DOHH2 (cell line): Measurements from ENCODE around the gene SNCG.

ENCODE experiments used
- H3F3A ChIP-seq: fragments of 200-600 bp; sonication (generic), shearing (Covaris generic); 2 replicates; pipeline ENCODE4 v1.6.0; 2016; ENCODE audit warnings: antibody characterized with exemption, mild to moderate bottlenecking; ENCODE audit not compliant: control insufficient read depth, insufficient read depth
- H3K27ac ChIP-seq: fragments of 200-600 bp; sonication (generic); 2 replicates; pipeline ENCODE4 v1.5.1; 2014; ENCODE audit warnings: low read depth, mild to moderate bottlenecking, low read length, moderate library complexity
- H3K27me3 ChIP-seq: fragments of 200-600 bp; sonication (generic); 2 replicates; pipeline ENCODE4 v1.6.1; 2014; ENCODE audit warnings: mild to moderate bottlenecking, low read length, mixed read lengths; ENCODE audit not compliant: control insufficient read depth
- H3K36me3 ChIP-seq: fragments of 200-600 bp; sonication (generic); 2 replicates; pipeline ENCODE4 v1.6.1; 2014; ENCODE audit warnings: mild to moderate bottlenecking, low read length, moderate library complexity, mixed read lengths; ENCODE audit not compliant: control insufficient read depth
- H3K4me1 ChIP-seq: fragments of 200-600 bp; sonication (generic); 2 replicates; pipeline ENCODE4 v1.6.1; 2014; ENCODE audit warnings: mild to moderate bottlenecking, low read length, mixed read lengths; ENCODE audit not compliant: control insufficient read depth
- H3K4me2 ChIP-seq: fragments of 200-600 bp; sonication (generic); 2 replicates; pipeline ENCODE4 v1.6.0; 2014; ENCODE audit warnings: mild to moderate bottlenecking, low read length, moderate library complexity
- H3K4me3 ChIP-seq: fragments of 200-600 bp; sonication (generic); 2 replicates; pipeline ENCODE4 v1.5.1; 2014; ENCODE audit warnings: mild to moderate bottlenecking, low read length, mixed read lengths
- H3K79me2 ChIP-seq: fragments of 200-600 bp; sonication (generic); 2 replicates; pipeline ENCODE4 v1.6.1; 2014; ENCODE audit warnings: mild to moderate bottlenecking, low read length, mixed read lengths; ENCODE audit not compliant: control insufficient read depth
- H3K9me2 ChIP-seq: fragments of 200-600 bp; sonication (generic); replicated peaks from 2 replicates; pipeline ENCODE4 v1.6.1; 2014; ENCODE audit warnings: mild to moderate bottlenecking, low read length, mixed read lengths; ENCODE audit not compliant: control insufficient read depth
- H3K9me3 ChIP-seq: fragments of 200-600 bp; sonication (generic); 2 replicates; pipeline ENCODE4 v1.6.1; 2014; ENCODE audit warnings: antibody characterized with exemption, low read length, mixed read lengths; ENCODE audit not compliant: control insufficient read depth, insufficient read depth
- H4K20me1 ChIP-seq: fragments of 200-600 bp; sonication (generic); 2 replicates; pipeline ENCODE4 v1.6.0; 2014; ENCODE audit warnings: low read depth, mild to moderate bottlenecking, antibody characterized with exemption, low read length, moderate library complexity; ENCODE audit not compliant: control insufficient read depth, insufficient read depth
- EZH2phosphoT487 ChIP-seq: fragments of 200-600 bp; sonication (generic); IDR thresholded peaks from 2 replicates; pipeline ENCODE4 v1.6.1; 2017; ENCODE audit warnings: borderline replicate concordance, mild to moderate bottlenecking, antibody characterized with exemption, low read length, moderate library complexity, mixed read lengths
- TF ChIP-seq, protein P1 (sequence below): fragments of 200-600 bp; sonication (generic); IDR thresholded peaks from one replicate; pipeline ENCODE4 v1.5.1; 2014; ENCODE audit warnings: antibody characterized with exemption, mild to moderate bottlenecking, low read depth, low read length; ENCODE audit not compliant: poor library complexity, severe bottlenecking

The SNCG gene

DNA sequence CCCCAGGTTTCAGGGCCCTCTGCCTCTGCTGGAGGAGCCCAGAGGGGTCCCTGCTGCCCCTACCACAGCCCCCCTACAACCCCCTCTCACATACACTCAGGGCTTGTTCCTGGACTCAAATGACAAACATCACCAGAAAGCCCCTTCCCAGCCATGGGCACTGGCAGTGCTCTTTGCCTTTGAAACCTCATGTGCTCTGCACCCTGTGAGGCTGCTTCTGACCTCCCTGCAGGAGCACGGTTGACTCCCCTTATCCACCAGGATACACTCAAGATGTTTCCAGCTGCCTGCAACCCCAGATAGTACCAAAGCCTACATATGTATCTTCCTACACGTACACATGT, 6.4 kb downstream of the SNCG start:
- H3F3A ChIP-seq: no peaks in the 10 kb centered on the region
- H3K4me2 ChIP-seq: no peak overlapping the region
- no peak overlapping the region for H3K27ac ChIP-seq
- peaks cover 3% of the 10 kb centered on the region; the same call in 1 of the 2 replicates for H3K4me1 ChIP-seq
- H3K4me3 ChIP-seq: no peak overlapping the region
- H3K27me3 ChIP-seq: no peaks in the 10 kb centered on the region
- H3K9me2 ChIP-seq: no peaks in the 10 kb centered on the region
- no peaks in the 10 kb centered on the region for H3K79me2 ChIP-seq
- no peaks in the 10 kb centered on the region for H4K20me1 ChIP-seq
- TF ChIP-seq, protein P1, sequence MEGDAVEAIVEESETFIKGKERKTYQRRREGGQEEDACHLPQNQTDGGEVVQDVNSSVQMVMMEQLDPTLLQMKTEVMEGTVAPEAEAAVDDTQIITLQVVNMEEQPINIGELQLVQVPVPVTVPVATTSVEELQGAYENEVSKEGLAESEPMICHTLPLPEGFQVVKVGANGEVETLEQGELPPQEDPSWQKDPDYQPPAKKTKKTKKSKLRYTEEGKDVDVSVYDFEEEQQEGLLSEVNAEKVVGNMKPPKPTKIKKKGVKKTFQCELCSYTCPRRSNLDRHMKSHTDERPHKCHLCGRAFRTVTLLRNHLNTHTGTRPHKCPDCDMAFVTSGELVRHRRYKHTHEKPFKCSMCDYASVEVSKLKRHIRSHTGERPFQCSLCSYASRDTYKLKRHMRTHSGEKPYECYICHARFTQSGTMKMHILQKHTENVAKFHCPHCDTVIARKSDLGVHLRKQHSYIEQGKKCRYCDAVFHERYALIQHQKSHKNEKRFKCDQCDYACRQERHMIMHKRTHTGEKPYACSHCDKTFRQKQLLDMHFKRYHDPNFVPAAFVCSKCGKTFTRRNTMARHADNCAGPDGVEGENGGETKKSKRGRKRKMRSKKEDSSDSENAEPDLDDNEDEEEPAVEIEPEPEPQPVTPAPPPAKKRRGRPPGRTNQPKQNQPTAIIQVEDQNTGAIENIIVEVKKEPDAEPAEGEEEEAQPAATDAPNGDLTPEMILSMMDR: no peak
- no peak for TF ChIP-seq EZH2phosphoT487
- H3K9me3 ChIP-seq: no peaks in the 10 kb centered on the region
- H3K36me3 ChIP-seq: no peaks in the 10 kb centered on the region

DNA sequence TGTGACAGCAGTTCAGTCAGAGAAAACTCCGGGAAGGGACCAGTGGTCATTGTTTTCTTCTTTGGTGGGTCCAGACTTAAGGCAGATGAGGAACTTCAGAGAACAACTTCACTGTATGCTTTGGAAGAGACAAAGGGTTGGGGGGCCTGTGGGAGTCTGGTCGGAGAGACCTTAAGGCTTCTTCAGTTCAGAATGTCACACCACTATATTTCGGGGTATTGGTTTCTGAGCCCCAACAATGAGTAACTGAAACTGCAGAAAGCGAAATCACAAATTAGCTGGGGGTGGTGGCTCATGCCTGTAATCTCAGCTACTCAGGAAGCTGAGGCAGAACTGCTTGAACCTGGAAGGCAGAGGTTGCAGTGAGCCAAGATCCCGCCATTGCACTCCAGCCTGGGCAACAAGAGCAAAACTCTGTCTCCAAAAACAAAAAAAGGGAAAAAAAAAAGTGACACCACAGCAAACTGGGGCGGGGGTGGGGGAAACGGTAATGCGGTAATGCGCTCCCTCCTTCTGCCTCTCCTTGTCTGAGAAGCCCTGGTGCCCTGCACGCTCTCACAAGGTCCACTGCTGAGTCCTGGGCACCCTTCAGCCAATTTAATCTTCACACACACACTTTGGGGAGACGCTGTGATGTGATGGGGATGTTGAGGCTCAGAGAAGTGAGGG, 7.7 kb downstream of the SNCG start:
- H3K4me2 ChIP-seq: no peak overlapping the region
- no peaks in the 10 kb centered on the region for H4K20me1 ChIP-seq
- no peaks in the 10 kb centered on the region for H3K79me2 ChIP-seq
- no peaks in the 10 kb centered on the region for H3F3A ChIP-seq
- no peaks in the 10 kb centered on the region for H3K9me3 ChIP-seq
- H3K4me3 ChIP-seq: no peak overlapping the region
- H3K9me2 ChIP-seq: no peaks in the 10 kb centered on the region
- H3K27me3 ChIP-seq: peaks cover 7% of the 10 kb centered on the region
- H3K27ac ChIP-seq: no peak overlapping the region
- H3K4me1 ChIP-seq: peaks cover 10% of the 10 kb centered on the region
- H3K36me3 ChIP-seq: no peaks in the 10 kb centered on the region
- TF ChIP-seq, protein P1: no peak
- TF ChIP-seq EZH2phosphoT487: no peak

DNA sequence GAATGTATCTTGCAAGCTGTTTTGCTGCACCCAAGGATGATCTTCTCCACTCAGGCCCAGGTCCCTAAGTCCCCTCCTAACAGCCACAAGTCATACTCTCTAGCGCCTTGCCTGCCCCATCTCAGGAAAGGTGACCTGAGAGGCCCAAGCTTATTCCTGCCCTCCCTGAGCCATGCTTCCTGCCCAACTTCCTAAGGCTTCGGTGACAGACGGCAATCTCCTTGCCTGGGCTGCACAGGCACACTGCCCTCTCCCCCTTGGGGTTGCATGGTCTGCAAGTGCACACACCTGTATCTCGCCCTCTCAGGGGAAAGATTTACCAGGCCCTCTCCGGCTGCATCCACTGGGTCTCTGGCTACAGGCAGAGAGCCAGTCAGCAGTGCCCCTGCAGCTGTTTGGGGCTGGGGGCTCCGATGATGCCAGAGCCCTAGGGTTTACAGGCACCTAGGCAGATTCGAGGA, 9.1 kb downstream of the SNCG start:
- Histone ChIP-seq H3K27ac (no peak overlapping the region), H3K4me2 (no peak overlapping the region)

More for the DNA sequence above, 9.1 kb downstream of the SNCG start:
- Histone ChIP-seq H3K4me1 (peaks cover 16% of the 10 kb centered on the region), H3K27me3 (peaks cover 18% of the 10 kb centered on the region), H3K79me2 (no peaks in the 10 kb centered on the region), H3K9me2 (no peaks in the 10 kb centered on the region), H3F3A (no peaks in the 10 kb centered on the region), H3K4me3 (no peak overlapping the region), H3K36me3 (no peaks in the 10 kb centered on the region), H3K9me3 (no peaks in the 10 kb centered on the region), H4K20me1 (no peaks in the 10 kb centered on the region)
- TF ChIP-seq, protein P1: no peak
- no peak for TF ChIP-seq EZH2phosphoT487
